HG03196 (cell line): ENCODE data around the gene ITGAE.

Experiments
- ATAC-seq: cut with Tn5 transposase; IDR thresholded peaks from one replicate; pipeline ENCODE4 v1.9.1; 2021; ENCODE audit not compliant: unreplicated experiment

Gene ITGAE

DNA sequence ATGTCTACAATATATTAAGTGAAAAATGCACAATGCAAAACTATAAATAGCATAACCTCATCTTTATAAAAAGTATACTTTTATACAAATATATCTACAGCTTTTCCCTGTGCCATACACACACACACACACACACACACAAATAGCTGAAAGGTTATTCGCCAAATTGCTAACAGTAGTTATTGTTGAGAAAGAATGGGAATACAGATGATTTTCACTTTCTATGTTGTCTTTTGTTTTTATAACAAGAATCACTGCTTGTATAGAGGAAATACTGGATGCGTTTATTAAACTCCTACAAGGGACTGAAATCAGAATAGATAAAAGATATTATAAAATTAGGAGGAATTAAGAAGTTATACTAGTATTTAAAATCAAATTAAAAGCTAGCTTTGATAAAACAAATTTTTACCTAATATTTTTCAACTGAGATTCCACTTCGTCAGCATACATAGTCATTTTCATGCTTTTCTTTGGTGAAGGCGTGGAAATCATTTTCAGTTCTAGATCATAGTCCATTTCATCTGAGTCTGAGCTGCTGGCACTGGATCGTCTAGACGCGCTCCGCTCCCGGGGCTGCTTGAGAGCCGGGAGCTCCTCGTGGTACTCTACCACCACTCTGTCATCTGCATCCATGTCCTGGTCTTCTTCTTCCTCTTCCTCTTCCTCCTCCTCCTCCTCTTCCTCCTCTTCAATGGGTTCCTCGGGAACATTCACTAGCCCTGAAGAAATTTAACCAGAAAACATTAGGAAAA, 17.0 kb upstream of the ITGAE start:
- ATAC-seq = no peak

DNA sequence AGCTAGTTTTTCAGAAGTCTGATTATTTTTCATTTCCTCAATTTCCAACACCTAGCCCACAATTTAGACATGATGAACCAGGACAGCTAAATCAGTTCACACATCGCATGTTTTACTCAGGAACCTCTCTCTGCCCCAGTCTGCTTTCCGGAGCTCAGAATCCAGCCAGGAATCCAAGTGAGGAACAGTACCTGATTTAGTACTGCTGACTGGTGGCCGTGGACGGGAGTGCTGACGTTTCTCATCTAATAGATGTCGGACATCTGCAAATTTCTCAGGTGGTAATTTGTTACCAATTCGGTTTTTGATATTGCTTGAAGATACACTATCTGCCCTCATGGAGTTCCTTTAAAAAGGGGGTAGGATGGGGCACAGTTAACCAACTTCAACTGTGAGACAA, 14.9 kb upstream of the ITGAE start:
- no peak for ATAC-seq

DNA sequence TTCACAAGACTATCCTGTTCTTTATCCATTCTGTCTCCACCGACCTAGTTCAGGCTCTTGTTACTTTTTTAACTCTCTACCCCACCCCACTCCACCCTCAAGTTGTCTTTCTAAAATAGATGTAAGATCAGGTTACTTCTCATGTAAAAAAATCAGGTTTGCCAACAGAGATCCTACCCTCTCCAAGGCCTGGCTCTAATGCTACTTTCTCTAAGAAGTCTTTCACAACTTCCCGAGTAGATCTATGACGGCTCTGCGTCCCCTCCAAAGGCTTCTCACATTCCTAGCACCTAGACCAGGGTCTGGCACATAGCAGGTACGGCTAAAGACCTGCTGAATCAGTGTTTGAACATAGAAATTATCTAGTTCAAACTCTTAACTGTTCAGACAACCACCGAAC, 14.1 kb upstream of the ITGAE start:
- no peak for ATAC-seq

DNA sequence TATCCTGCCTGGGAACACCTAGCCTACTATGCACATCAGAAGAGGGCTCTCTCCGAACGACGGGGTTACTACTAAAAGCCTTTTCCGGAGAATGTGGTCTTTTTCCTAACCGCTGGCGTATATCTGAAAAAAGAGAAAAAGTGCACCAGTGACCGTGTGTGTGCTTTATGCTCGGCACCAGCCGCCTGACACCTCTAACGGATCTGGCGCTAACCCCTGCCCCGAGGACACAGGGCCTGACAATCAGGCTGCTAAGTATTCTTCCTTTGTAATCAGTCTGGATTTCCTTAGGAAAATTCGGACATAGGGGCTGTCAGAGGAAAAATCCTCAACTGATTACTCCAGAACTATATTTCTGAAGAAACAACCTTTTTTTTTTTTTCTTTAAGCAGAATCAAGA, 13.4 kb upstream of the ITGAE start:
- ATAC-seq = no peak

DNA sequence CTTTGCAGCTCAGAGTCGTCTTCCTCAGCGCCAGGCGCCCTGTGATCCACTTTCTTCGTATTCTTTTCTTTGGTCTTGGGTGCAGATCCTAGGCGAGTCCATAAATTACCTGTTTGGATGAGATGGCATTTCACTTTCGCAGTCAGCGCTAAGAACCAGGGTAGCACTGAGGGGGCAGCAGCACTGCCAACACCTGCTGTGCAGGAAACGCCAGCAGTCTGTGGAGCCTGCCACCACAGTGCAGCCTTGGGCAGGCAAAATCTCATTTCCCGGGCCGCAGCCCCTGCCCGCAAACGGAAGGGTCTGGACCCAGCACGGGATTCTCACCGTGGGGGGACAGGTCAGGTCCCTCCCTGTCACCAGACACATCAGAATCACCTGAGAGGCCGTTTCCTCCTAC, 12.2 kb upstream of the ITGAE start:
- ATAC-seq = no peak

DNA sequence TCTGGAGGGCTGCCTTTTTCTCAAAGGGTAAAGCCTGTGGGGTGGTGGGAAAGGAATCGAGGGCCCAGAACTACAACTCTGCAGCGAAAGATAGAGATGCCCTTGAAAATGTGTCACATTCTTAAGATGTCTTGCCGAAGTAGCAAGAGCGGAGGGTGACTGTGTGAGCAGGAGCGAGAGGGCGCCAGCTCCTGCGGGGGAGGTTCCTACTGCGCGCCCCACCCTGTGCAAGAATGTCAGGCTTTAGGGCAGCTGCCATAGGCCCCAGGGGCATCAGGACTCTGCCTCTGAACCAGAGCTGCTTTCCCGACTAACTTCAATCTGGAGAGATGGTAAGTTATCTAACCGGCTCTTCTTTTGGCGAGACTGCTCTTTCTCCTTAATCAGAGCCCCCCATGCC, 11.8 kb upstream of the ITGAE start:
- ATAC-seq = no peak

DNA sequence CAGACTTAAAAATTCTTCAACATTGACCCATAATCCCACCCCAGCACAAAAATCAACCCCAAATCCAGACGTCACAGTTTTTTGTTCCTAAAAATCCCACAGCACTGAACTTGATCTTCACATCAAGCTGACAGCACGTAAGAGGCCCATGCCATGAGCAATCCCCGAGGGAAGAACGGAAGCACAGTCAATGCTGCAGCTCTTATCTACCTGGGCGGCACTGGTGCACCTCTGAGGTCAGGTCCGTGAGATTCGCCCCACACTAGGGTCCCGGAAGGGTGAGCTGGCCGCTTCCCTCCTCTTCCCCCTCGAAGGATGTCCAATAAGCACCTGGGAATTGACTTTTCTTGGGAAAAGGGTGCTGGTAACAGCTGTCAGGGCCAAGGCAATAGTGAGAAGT, 11.3 kb upstream of the ITGAE start:
- ATAC-seq = no peak

DNA sequence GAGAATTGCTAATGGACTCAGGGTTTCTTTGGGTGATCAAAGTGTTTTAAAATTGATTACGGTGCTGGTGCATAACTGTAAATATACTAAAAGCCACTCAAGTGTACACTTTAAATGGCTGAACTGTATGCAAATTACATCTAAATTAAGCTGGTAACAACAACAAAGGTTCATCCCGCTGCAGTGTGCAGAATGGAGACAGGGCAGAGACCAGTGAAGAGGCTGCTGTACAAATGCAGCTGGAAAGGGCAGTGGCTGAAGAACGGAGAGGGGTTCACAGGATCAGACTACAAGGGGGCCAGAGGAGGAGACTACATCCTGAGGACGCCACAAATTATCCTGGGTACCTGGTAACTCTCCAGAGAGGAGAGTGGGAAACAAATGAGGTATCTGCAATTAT, 9.0 kb upstream of the ITGAE start:
- no peak for ATAC-seq

DNA sequence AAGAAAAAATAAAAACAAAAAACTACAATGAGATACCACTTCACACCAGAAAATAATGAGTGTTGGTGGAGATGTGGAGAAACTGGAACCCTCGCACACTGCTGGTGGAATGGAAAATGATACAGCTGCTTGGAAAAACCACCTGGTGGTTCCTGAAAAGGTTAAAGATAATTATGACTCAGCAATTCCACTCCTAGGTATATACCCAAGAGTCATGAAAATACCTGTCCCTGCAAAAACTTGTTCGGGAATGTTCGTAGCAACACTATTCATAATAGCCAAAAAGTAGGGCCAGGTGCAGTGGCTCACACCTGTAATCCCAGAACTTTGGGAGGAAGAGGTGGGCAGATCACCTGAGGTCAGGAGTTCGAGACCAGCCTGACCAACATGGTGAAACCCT, 8.1 kb upstream of the ITGAE start:
- ATAC-seq = no peak

DNA sequence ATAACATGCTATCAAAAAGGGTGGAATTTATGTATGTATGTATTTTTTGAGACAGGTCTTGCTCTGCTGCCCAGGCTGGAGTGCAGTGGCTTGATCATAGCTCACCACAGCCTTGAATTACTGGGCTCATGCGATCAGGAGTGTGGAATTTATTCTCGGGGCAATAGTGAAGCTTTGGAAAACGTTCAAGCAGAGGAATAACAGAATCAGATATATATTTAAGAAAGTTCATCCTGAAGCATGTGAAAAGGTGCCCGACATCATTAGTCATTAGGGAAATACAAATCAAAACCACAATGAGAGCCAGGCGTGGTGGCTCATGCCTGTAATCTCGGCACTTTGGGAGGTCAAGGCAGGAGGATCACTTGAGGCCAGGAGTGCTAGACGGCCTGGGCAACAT, 7.7 kb upstream of the ITGAE start:
- no peak for ATAC-seq

DNA sequence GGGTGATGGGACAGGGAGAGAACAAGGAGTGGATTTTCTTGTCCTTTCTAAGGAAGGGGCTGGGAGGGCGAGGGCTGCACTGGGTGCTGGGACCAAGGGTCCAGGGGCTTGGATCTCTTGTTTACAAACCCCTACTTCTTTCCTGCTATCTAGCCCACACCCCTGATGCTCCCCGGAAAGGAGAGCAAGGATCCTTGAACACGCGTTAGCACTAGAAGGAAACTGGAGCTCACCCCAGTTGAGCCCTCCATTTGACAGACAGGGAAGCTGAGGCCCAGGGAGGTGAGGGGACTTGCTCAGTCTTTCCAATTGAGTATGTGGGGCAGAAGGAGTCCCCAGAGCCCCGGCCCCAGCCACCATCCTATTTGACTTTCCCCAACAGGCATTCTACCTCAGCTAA, 4.6 kb upstream of the ITGAE start:
- ATAC-seq = no peak

DNA sequence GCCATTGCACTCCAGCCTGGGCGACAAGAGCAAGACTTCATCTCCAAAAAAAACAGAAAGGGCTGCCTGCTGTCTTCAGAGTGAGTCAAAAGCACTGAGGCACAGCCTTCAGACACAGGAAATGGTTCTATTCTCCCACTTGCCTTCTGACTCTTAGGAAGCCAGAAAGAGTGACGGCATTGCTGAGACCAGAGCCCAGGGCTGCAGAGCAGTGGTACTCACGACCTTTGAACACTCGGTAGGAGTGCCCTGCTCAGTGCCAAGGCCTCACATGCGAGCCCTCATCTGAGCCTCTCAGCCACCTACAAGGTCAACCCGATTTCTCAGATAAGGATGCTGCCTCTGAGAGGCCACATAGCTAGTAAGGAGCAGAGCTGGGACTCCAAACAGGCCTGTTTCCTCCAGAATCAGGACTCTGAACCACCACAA, 3.5 kb upstream of the ITGAE start:
- ATAC-seq = no peak

DNA sequence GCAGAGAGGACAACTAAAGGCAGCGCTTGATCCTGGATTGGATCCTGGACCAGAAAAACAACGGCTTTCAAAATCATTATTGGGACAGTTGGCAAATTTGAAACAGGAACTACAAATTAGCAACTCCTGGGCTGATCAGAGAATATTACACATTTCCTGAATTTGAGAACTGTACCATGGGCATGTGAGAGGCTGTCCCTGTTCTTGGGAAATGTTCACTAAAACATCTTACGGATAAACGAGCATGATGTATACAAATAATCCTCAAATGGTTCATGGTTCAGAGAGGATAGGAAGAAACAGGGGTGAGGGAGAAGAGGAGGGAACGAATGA, 2.3 kb upstream of the ITGAE start:
- ATAC-seq = no peak

DNA sequence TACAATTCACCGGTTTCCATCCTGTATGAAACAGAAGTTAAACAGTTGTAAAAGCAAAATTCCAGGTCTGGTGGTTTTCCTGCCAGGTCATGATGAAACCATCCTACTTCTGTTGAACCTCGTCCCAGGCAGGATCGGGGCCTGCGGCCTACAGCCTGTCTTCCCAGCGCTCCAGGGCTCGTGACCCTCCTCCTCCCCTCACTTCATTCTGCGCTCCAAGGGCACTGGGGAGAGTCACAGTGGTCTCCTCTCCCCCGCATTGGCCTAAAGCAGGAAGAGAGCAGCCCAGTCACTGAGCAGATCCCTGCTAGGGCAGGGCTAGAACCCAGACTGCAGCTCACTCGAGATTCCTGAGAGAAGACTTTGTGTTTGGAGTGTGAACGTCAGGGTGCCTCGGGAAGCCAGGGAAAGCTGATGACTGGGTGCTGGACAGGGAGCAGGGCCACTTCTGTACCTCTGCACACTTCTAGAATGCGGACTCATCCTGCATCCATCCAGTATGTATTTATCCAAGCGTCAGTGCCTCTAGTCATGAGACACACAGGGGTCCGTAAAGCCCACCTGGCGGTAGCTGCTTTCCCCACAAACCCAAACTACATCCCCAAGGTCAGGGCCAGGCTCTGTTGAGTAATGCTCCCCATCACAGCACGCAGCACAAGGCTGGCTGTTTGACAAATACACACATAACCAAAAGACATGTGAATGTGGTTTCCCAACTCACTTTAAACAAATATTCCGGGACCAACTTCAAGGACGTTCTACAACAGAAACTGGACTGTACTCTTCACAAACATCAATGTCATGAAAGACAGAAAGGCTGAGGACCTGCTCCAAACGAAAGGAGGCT, 1.7 kb upstream of the ITGAE start:
- no peak for ATAC-seq

DNA sequence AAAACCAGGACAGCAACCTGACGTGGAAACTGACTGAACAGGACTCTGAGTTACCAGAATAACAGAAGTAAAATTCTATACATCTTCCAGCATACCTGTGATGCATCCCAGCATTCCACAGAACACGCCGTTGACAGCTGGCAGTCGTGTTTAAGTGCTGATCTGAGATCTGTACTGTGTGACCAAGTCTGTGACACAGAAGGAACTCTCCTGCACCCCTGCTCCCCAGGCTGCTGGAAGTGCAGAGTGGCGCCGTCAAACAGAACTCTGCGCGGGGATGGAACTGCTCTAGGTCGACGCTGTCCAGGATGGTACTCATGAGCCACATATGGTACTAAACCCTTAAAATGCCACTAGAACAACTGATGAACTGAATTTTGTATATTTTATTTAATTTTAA, 804 bp upstream of the ITGAE start:
- ATAC-seq = no peak

DNA sequence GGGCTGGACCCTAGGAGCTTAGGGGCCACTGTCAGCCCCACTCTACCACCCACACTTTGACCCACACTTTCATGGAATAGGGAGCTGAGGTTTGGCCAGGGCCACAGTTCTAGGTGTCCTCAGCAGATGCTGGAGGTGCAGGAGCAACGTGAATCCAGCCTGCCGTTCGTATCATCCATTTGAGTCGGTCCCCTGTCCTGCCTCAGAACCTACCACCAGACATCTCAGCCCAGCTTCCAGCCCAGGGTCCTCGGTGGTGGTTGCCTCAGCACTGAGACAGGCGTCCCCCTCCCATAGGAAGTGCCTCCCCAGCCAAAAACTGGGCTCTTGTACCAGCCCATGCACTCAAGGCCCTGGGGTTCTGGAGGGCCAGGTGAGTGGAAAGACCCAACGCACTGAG, 359 bp upstream of the ITGAE start:
- ATAC-seq = no peak

DNA sequence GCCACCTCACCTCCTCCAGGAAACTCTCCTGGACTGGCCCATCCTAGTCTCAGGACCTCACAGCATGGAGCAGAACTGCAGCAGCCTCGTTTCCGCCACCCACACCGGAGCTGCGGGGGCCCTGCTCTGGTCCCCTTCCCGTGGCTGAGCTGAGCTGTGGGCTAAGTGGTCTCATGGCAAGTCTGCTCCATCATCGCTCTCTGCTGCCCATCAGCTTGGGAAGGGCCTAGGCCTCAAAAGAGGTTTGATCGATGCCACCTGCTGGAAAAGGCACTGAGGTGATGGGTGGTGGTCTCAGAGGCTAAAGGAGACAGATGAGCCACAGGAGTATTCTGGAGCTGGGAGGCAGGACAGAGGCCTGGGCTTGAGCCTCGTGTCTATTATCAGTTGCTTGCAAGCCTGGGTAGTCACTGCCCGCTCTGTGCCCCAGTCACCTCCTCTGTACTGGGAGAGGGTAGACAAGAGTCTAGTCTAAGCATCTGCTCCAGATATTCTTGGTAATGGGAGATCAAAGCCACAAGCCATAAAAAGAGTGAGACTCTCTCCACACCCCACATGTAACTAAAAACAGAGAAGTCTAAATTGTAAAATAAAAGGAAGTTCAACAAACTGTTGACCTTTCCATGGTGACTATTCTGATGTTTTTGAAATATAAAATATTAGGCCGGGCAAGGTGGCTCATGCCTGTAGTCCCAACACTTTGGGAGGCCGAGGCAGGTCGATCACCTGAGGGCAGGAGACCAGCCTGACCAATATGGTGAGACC, 1.6 kb downstream of the ITGAE start:
- no peak for ATAC-seq

DNA sequence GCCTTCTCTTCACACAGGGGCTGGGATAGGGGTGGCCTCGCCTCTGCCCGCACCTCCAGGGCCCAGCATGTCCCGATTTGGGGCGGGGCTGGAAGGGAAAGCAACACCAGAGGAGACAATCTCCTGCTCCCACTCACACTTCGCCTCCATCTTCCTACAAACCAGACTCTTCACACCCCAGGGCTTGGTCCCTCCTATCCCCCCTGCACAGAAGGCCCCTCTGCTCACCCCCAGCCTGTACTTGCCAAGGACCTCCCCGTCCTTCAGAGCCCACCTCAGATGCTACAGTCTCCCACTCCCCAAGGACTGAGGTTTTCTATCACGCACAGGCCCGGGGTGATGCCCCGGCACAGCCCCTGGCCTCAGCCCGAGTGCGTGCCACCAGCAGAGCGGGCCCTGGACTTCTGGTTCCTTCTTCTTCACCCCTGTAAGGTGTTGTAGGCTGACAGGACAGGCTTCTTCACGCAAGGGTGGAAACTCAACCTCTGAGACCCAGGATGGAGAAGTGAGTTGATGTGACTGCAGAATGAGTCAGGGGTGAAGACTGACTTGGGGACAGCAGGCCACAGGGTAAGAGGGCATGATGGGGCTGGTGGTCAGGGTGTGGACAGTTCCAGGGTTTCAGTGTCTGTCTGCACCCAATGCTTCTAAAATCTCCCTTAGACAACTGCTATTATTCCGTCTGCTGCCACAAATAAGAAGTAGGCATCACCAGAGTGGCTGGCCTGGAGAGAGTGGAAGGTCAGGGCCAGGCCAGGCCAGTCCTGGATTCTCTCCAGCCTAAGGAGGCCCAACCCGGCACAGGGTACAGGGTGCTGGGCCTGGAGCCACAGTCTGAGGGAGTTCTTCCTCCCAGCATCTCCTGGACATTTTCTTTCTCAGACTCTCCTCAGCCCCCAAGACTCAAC, 2.5 kb downstream of the ITGAE start:
- no peak for ATAC-seq

DNA sequence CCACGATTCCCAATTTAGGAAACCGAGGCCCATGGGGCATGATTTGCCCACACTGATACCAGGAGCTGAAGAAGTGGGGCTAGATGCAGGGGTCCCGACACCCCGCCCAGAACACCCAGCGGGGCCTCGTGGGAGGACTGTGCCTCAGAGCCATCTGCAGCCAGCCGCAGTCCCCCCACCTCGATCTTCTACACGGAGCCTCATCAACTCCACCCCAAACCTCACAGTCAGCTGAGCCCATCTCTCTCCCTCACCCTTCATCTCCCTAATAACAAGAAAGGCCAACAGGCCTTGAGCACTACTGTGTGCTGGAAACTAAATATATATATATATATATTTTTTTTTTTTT, 4.2 kb downstream of the ITGAE start:
- no peak for ATAC-seq

DNA sequence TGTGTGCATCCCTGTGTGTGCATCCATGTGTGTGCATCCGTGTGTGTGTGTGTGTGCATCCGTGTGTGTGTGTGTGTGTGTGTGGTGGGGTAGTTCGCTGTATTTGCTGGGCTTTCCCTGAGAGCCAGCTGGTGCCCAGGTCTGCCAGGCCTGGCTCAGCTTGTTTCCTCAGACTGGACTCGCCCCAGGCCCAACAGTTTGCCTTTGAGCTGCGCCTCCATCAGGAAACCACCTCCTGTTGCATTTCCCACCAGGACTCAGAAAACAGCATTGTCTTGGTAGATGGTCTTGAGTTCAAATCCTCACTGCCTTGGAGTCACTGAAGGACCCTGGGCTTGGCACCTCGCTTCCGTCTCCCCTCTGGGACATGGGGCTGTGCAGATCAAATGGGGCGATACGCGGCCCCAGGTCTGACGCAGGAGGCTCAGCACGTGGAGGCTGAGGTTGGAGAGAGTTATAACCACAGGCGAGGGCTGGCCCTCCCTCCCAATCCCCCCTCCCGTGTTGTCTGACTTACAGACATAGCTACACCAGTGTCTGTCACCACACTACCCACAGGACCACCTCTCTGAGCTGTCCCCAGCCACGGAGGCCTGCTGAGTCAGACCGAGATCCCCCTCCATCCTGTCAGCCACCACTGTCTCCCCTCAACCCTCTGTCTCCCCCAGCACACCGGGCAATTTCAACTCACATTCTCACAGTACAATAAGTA, 4.7 kb downstream of the ITGAE start:
- no peak for ATAC-seq
